NCI-H187 treated with DMSO at 0.1 percent for 48 hours (cell line): ENCODE data around the gene MID2.
"Not testable (repeated sequence)": the region's sequence is repeated elsewhere in the genome, so short reads cannot be mapped to it uniquely, and the experiment has no call there.

Experiments
- DNase-seq: peaks from one replicate; lab custom pipeline; 2025; lab: John Stamatoyannopoulos, UW

The MID2 gene

GRCh38 chrX:107842715-107843400 lies 17.2 kb downstream of the MID2 start:
- DNase-seq: no peak

- DNase-seq: no peak
Observed at GRCh38 chrX:107845625-107846024, 20.0 kb downstream of the MID2 start.

- no peak for DNase-seq
Observed at GRCh38 chrX:107848591-107848990, 22.9 kb downstream of the MID2 start.

GRCh38 chrX:107849747-107850421 lies 24.2 kb downstream of the MID2 start:
- no peak for DNase-seq

- no peak for DNase-seq
Observed at GRCh38 chrX:107850422-107850765, 24.7 kb downstream of the MID2 start.

GRCh38 chrX:107851215-107851614 lies 25.5 kb downstream of the MID2 start:
- DNase-seq: no peak

- not testable (repeated sequence) for DNase-seq
Observed at GRCh38 chrX:107851665-107852064, 26.0 kb downstream of the MID2 start.

- no peak for DNase-seq
Observed at GRCh38 chrX:107856289-107856688, 30.6 kb downstream of the MID2 start.

GRCh38 chrX:107857041-107857440 lies 31.4 kb downstream of the MID2 start:
- DNase-seq: not testable (repeated sequence)

- DNase-seq: no peak
Observed at GRCh38 chrX:107857837-107858236, 32.2 kb downstream of the MID2 start.

- no peak for DNase-seq
Observed at GRCh38 chrX:107861056-107861455, 35.4 kb downstream of the MID2 start.

GRCh38 chrX:107871136-107871535 lies 45.5 kb downstream of the MID2 start:
- DNase-seq: no peak

GRCh38 chrX:107878106-107878505 lies 52.4 kb downstream of the MID2 start:
- no peak for DNase-seq

- DNase-seq: no peak
Observed at GRCh38 chrX:107880054-107880610, 54.5 kb downstream of the MID2 start.

GRCh38 chrX:107894038-107894437 lies 68.4 kb downstream of the MID2 start:
- peak; percentile 7 for DNase-seq

- no peak for DNase-seq
Observed at GRCh38 chrX:107902721-107903120, 77.1 kb downstream of the MID2 start.

- DNase-seq: no peak
Observed at GRCh38 chrX:107905366-107905765, 79.7 kb downstream of the MID2 start.

- no peak for DNase-seq
Observed at GRCh38 chrX:107924136-107924746, 98.6 kb downstream of the MID2 start.

- DNase-seq: no peak
Observed at GRCh38 chrX:107934262-107934661, 108.6 kb downstream of the MID2 start.

- DNase-seq: no peak
Observed at GRCh38 chrX:107935200-107935599, 109.5 kb downstream of the MID2 start.

- DNase-seq: no peak
Observed at GRCh38 chrX:107935664-107936433, 110.2 kb downstream of the MID2 start.

- no peak for DNase-seq
Observed at GRCh38 chrX:107936434-107936730, 110.7 kb downstream of the MID2 start.

- DNase-seq: no peak
Observed at GRCh38 chrX:107940095-107940494, 114.4 kb downstream of the MID2 start.
